ENCODE measurements around the gene MRM3. TPM values are rescaled to one million over a fixed set of nuclear protein-coding genes. Genes with fewer than 3 reads are reported as not detected.
"Not testable (repeated sequence)": the region's sequence is repeated elsewhere in the genome, so short reads cannot be mapped to it uniquely, and the experiment has no call there.

MRM3 gene
- total RNA-seq, 4 donors from 2014 or later, result 20.5 to 33.9 (median 27.8) TPM

- TF ChIP-seq EP300 (IDR thresholded peaks at IDR 0.05), result no peak
- TF ChIP-seq CTCF (IDR thresholded peaks at IDR 0.05), result no peak
- TF ChIP-seq POLR2AphosphoS5 (IDR thresholded peaks at IDR 0.05), result no peak
- TF ChIP-seq POLR2A (IDR thresholded peaks at IDR 0.05), result no peak
- Histone ChIP-seq H3K9me3 (no peaks in the 10 kb centered on the region), H3K27me3 (no peaks in the 10 kb centered on the region), H3K4me3 (peak overlapping the region; percentile 88 to 94), H3K4me1 (peaks cover 0 to 23% (median 0%) of the 10 kb centered on the region in 3 donors), H3K27ac (peak overlapping the region; percentile 34 to 92 (median 86)), H3K36me3 (peaks cover 0 to 25% of the 10 kb centered on the region in 2 donors)
- peak; percentile 51 for ATAC-seq
- 8 to 17% methylated on average over 2 of the region's 49 CpGs for WGBS, 2 donors (ENCODE audit: low coverage in 1 of 2)
These were observed 30.7 kb upstream of the MRM3 start for GRCh38 chr17:751269-752001.

- Histone ChIP-seq H3K36me3 (peaks cover 0 to 25% of the 10 kb centered on the region in 2 donors), H3K4me1 (peaks cover 0 to 23% (median 0%) of the 10 kb centered on the region in 3 donors)
- 0% methylated on average over 16 of the region's 87 CpGs; no CpG with 5 or more reads in 1 of the 2 donors for WGBS, 2 donors (ENCODE audit: low coverage in 1 of 2)
These were observed 30.0 kb upstream of the MRM3 start, which contains the start of gene GEMIN4 for GRCh38 chr17:752002-752619. Gene GEMIN4, minus strand, starts transcription at chr17:752264. Its CDS starts 122 bp downstream, at chr17:752142.

DNA sequence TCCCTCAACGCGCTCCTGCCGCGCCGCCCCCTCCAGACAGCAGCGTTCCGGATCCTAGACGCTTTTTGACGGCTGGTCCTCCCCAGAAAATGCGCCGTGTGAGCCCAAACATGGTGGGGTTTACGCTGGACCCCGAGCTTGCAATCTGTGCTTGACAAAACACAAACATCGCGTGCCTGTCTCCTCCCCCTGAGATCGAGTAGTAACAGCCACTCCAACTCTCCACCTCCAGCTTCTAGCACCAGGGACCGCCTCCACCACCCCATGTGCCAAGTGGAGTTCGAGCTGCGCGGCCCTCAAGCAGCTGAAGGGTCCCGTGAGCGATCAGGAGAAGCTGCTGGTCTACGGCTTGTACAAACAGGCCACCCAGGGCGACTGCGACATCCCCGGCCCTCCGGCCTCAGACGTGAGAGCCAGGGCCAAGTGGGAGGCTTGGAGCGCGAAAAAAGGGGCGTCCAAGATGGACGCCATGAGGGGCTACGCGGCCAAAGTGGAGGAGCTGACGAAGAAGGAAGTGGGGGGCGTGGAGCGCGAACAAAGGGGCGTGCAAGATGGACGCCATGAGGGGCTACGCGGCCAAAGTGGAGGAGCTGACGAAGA lies 29.4 kb upstream of the MRM3 start:
- Histone ChIP-seq H3K9me3 (no peaks in the 10 kb centered on the region), H3K36me3 (peaks cover 0 to 25% of the 10 kb centered on the region in 2 donors), H3K27ac (peak overlapping the region; percentile 74 to 92 (median 86)), H3K4me3 (peak overlapping the region; percentile 88 to 94), H3K27me3 (no peaks in the 10 kb centered on the region), H3K4me1 (peaks cover 0 to 23% (median 0%) of the 10 kb centered on the region in 3 donors)
- ATAC-seq, result peak; percentile 77
- no peak for TF ChIP-seq POLR2AphosphoS5 (IDR thresholded peaks at IDR 0.05)
- 27% methylated on average over 2 of the region's 43 CpGs; no CpG with 5 or more reads in 1 of the 2 donors for WGBS, 2 donors (ENCODE audit: low coverage in 1 of 2)

More at GRCh38 chr17:752002-752619, 30.0 kb upstream of the MRM3 start, which contains the start of gene GEMIN4:
- peak; percentile 95 for ATAC-seq
- peak within 1 kb of the TSS; percentile 74 to 92 (median 86) for H3K27ac ChIP-seq
- no peaks in the 10 kb centered on the region for H3K27me3 ChIP-seq
- TF ChIP-seq CTCF (IDR thresholded peaks at IDR 0.05), result peak in 3 of 4 experiments; percentile 90 to 98 (median 94)
- no peak for TF ChIP-seq EP300 (IDR thresholded peaks at IDR 0.05)
- peak; percentile 86 for TF ChIP-seq POLR2AphosphoS5 (IDR thresholded peaks at IDR 0.05)
- peak; percentile 77 to 79 for TF ChIP-seq POLR2A (IDR thresholded peaks at IDR 0.05)
- H3K4me3 ChIP-seq, result peak within 1 kb of the TSS; percentile 88 to 94
- no peaks in the 10 kb centered on the region for H3K9me3 ChIP-seq

GRCh38 chr17:753418-753817 lies 28.7 kb upstream of the MRM3 start:
- peak overlapping the region in 3 of 4 donors; percentile 12 to 38 (median 29) for H3K27ac ChIP-seq
- ATAC-seq, result no peak
- WGBS, 2 donors (ENCODE audit: low coverage in 1 of 2), result 79 to 84% methylated on average over 11 to 13 of the region's 13 CpGs

DNA sequence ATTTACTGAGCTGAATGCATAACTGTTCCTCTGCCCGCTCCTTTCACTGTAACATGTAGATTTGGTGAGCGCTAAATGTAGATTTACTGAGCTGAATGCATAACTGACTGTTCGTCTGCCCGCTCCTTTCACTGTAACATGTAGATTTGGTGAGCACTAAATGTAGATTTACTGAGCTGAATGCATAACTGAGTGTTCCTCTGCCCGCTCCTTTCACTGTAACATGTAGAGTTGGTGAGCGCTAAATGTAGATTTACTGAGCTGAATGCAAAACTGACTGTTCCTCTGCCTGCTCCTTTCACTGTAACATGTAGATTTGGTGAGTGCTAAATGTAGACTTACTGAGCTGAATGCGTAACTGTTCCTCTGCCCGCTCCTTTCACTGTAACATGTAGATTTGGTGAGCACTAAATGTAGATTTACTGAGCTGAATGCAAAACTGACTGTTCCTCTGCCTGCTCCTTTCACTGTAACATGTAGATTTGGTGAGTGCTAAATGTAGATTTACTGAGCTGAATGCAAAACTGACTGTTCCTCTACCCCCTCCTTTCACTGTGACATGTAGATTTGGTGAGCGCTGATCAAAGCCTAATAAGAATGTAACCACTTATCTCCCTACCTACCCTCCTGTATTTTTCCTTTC lies 26.7 kb upstream of the MRM3 start:
- peak overlapping the region in 1 of 4 donors; percentile 43 for H3K27ac ChIP-seq
- not testable (repeated sequence) for H3K27me3 ChIP-seq, H3K9me3 ChIP-seq, ATAC-seq, H3K4me3 ChIP-seq
- peaks cover 0 to 14% (median 0%) of the 10 kb centered on the region in 3 donors for H3K4me1 ChIP-seq
- peaks cover 0 to 42% of the 10 kb centered on the region in 2 donors for H3K36me3 ChIP-seq
- 91 to 95% methylated on average over 5 to 9 of the region's 9 CpGs for WGBS, 2 donors (ENCODE audit: low coverage in 1 of 2)

More at GRCh38 chr17:753418-753817, 28.7 kb upstream of the MRM3 start:
- Histone ChIP-seq H3K4me3 (no peak overlapping the region), H3K27me3 (no peaks in the 10 kb centered on the region), H3K9me3 (no peaks in the 10 kb centered on the region), H3K36me3 (peaks cover 0 to 25% of the 10 kb centered on the region in 2 donors), H3K4me1 (peaks cover 0 to 23% (median 0%) of the 10 kb centered on the region in 3 donors)
- TF ChIP-seq EP300 (IDR thresholded peaks at IDR 0.05), result no peak

DNA sequence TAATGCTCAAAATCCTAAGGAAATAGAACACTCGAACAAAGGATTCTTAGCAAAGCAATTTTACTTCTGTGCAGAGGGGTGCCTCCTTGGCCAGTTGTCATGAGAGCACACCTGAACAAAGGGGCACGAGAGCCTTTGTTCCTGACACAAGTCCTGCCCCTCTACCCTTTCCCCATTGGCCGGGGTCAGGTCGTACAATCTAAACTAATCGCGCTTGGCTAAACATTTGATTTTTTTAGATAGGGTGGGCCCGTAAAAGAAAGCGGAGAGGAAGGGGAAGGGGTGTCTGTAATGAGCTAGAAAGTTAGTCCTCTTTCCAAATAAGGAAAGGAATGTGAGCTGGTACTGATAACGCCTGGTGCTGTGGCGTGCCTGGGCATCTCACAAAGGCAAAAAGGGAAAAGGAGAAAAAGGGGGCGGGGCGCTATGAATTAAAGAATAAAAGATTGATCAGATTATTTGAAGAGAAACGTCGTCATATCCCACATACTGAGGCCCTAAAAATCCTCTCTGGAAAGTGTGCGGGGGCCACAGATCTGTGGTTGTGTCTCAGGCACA lies 26.1 kb upstream of the MRM3 start:
- H3K4me3 ChIP-seq, ATAC-seq, H3K4me1 ChIP-seq, H3K9me3 ChIP-seq, H3K27me3 ChIP-seq: not testable (repeated sequence)
- 49 to 69% methylated on average over 3 to 15 of the region's 15 CpGs for WGBS, 2 donors (ENCODE audit: low coverage in 1 of 2)
- peak overlapping the region in 2 of 4 donors; percentile 19 to 43 for H3K27ac ChIP-seq
- peaks cover 0 to 49% of the 10 kb centered on the region in 2 donors for H3K36me3 ChIP-seq

Data from gastroesophageal sphincter (tissue), 4 donors.